Measurements from ENCODE around the gene HHIPL1. TPM values are rescaled to one million over a fixed set of nuclear protein-coding genes. Genes with fewer than 3 reads are reported as not detected.
A peak's percentile ranks its signal among the peaks of the same experiment; 100 is the strongest.

HHIPL1 gene
- polyA plus RNA-seq, 2 of the 4 experiments (the other 2 are of a cell fraction), result 0.19 to 0.23 TPM

- ChIA-PET POLR2A (no interaction called here), CTCF (interaction anchor here (0.6 to 3.4 kb wide), 31 partner anchors 9 to 294 kb away, joined by 3 to 24 read pairs (median 4); partner anchors contain the start of gene EML1)
- Histone ChIP-seq H3K9me3 (no peaks in the 10 kb centered on the region), H3K4me2 (no peak overlapping the region), H3K27ac (no peak overlapping the region), H3K4me3 (no peak overlapping the region), H3K4me1 (peaks cover 4% of the 10 kb centered on the region)
- 33% methylated on average over 10 of the region's 12 CpGs for WGBS (ENCODE audit: missing lambda C conversion rate)
- no peak for ATAC-seq
- no peak for DNase-seq (ENCODE audit: low read depth in 1 of 2, low spot score in 1 of 2)
- no peak for FAIRE-seq
- TF ChIP-seq RAD21 (conservative IDR thresholded peaks at IDR 0.05 in 1 of 2, IDR thresholded peaks at IDR 0.05 in 1 of 2) (peak in 1 of 2 experiments; percentile 29; a peak in 1 of 5 replicates), HDAC2 (IDR thresholded peaks at IDR 0.05) (no peak), CTCF (IDR thresholded peaks at IDR 0.05) (peak; percentile 56)
Measured at GRCh38 chr14:99687284-99688209, 42.6 kb downstream of the HHIPL1 start.

GRCh38 chr14:99688210-99688581 lies 43.3 kb downstream of the HHIPL1 start:
- FAIRE-seq (no peak), ATAC-seq (no peak), DNase-seq (ENCODE audit: low read depth in 1 of 2, low spot score in 1 of 2) (no peak)
- 71% methylated on average over 10 of the region's 10 CpGs for WGBS (ENCODE audit: missing lambda C conversion rate)
- ChIA-PET POLR2A (no interaction called here), CTCF (interaction anchor here (0.6 to 3.4 kb wide), 24 partner anchors 9 to 294 kb away, joined by 3 to 24 read pairs (median 4); no protein-coding TSS in a partner anchor)
- TF ChIP-seq HDAC2 (IDR thresholded peaks at IDR 0.05) (no peak), SREBF2 (IDR thresholded peaks at IDR 0.05) (no peak), HOXB13 (CRISPR knock-in tag; IDR thresholded peaks at IDR 0.05; ENCODE audit: low read depth) (no peak), EHF (CRISPR knock-in tag; IDR thresholded peaks at IDR 0.05) (no peak), ZC3H11A (IDR thresholded peaks at IDR 0.05) (no peak), CHD2 (IDR thresholded peaks at IDR 0.05; ENCODE audit: low read length, partially characterized antibody) (no peak), ATOH8 (CRISPR knock-in tag; IDR thresholded peaks at IDR 0.05; ENCODE audit: low read depth) (no peak), MAZ (IDR thresholded peaks at IDR 0.05; ENCODE audit: borderline replicate concordance, low read depth, low read length) (no peak), BHLHE40 (IDR thresholded peaks at IDR 0.05; ENCODE audit: low read depth, low read length) (no peak), USF2 (IDR thresholded peaks at IDR 0.05) (no peak), BCL3 (IDR thresholded peaks at IDR 0.05) (no peak), SMC3 (IDR thresholded peaks at IDR 0.05) (no peak), POLR2AphosphoS2 (conservative IDR thresholded peaks at IDR 0.05; ENCODE audit: low read length) (no peak), RCOR1 (IDR thresholded peaks at IDR 0.05; ENCODE audit: low read depth, low read length) (no peak), PBX3 (IDR thresholded peaks at IDR 0.05) (no peak)
- no peak overlapping the region for H3K27ac ChIP-seq
- no peaks in the 10 kb centered on the region for H3K9me3 ChIP-seq
- no peak overlapping the region for H3K4me2 ChIP-seq
- peaks cover 4% of the 10 kb centered on the region for H3K4me1 ChIP-seq
- no peak overlapping the region for H3K4me3 ChIP-seq
